Esophagus squamous epithelium (tissue), 5 donors: ENCODE measurements around the gene GALNT8. TPM values are rescaled to one million over a fixed set of nuclear protein-coding genes. Genes with fewer than 3 reads are reported as not detected.
A peak's percentile ranks its signal among the peaks of the same experiment; 100 is the strongest.

Source experiments
- DNase-seq: peaks from one replicate; lab custom pipeline; 2025; lab: John Stamatoyannopoulos, UW
- H3K27ac ChIP-seq, 4 donors: fragments of 200-600 bp; sonication (generic); one replicate each; pipeline ENCODE4 v1.5.1; 2016 to 2019; ENCODE audit warnings: mild to moderate bottlenecking in 1 of 4
- H3K27me3 ChIP-seq, 4 donors: fragments of 200-600 bp; sonication (generic); 1 replicate in 3 of 4; 2 replicates in 1 of 4; pipeline versions ENCODE4 v1.5.1 to v1.6.0; 2017 to 2021; ENCODE audit warnings: antibody characterized with exemption in 1 of 4
- H3K36me3 ChIP-seq, 3 donors: fragments of 200-600 bp; sonication (generic); one replicate each; pipeline ENCODE4 v1.5.1; 2016 to 2019
- H3K4me1 ChIP-seq, 3 donors: fragments of 200-600 bp; sonication (generic); one replicate each; pipeline ENCODE4 v1.5.1; 2017 to 2019
- H3K4me3 ChIP-seq, 4 donors: fragments of 200-600 bp; sonication (generic); 1 replicate in 3 of 4; 2 replicates in 1 of 4; pipeline ENCODE4 v1.5.1; 2016 to 2019; ENCODE audit warnings: mild to moderate bottlenecking in 2 of 4, moderate library complexity in 1 of 4
- H3K9me3 ChIP-seq, 3 donors: fragments of 200-600 bp; sonication (generic); one replicate each; pipeline ENCODE4 v1.5.1; 2016 to 2019
- POLR2A ChIP-seq, 4 donors: fragments of 450-650 bp; IDR thresholded peaks; one replicate each; pipeline ENCODE4 v1.6.1; 2017; ENCODE audit warnings: antibody characterized with exemption in 4 of 4, mild to moderate bottlenecking in 4 of 4, moderate library complexity in 3 of 4
- WGBS, 2 donors: methylation state at CpG; one replicate each; pipeline ENCODE4 v1.1.5; 2018; 5-methylcytosine and 5-hydroxymethylcytosine counted together
- intact Hi-C: fragments of 100-400 bp; cut with DNase I; formaldehyde crosslinking; loops from one replicate; pipeline ENCODE4 v1.15.0; 2022
- total RNA-seq, 4 donors: library from RNA; depleted of rRNA; stranded (reverse); fragments of >200 nt; gene quantifications; one replicate each; pipeline ENCODE4 v1.1.0, GENCODE V29; 2016
- TF ChIP-seq, protein P1 (sequence below), 6 experiments: fragments of 450-650 bp in 4 of 6; fragments of 200-600 bp in 2 of 6; sonication (generic) in 2 of 6; IDR thresholded peaks; one replicate each; pipeline ENCODE4 v1.5.1; 2016 to 2019; ENCODE audit warnings: antibody characterized with exemption in 6 of 6, mild to moderate bottlenecking in 4 of 6, moderate library complexity in 4 of 6
- donor health status: DM: yes; HTN: yes; CAD: no.

GALNT8 gene
- total RNA-seq, 4 donors from 2014 or later = 0.38 to 0.59 TPM; not detected in 2

DNA sequence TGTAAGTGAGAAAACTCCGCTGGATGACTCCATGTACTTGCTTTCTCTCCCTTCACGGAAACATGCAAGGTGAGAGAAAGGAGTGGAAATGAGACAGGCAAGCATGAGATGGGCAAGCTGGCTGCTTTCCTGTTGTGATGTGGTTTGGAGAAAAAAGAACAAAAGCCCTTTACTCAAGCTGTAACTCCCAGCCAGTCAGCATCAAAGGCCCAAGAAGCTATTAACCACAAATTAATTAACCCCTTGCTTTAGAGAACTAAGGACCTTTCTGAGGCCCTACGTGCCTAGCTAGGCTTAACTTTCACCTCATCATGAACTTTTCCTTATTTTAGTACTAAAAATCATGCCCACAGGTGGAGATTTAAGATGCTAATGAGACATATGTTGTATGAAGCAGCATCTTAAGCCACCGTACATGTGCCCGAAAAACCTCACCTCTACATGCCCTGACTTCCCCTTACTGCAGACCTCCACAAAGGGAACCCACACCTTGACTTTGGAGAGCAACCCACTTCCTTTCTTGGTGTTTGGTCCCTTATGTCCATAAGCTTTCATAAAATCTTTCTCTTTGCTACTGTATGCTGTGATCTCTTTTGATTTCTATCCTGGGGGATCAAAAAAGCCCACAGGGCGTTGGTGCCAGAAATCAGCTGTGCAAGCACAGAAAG is 87.0 kb downstream of the GALNT8 start:
- Histone ChIP-seq H3K36me3 (no peaks in the 10 kb centered on the region), H3K4me3 (no peak overlapping the region), H3K4me1 (peaks cover 0 to 18% (median 8%) of the 10 kb centered on the region in 3 donors), H3K27me3 (peaks cover 3 to 84% (median 14%) of the 10 kb centered on the region in 4 donors), H3K9me3 (no peaks in the 10 kb centered on the region), H3K27ac (no peak overlapping the region)
- intact Hi-C loops = no loop called here
- no peak for DNase-seq
- WGBS, 2 donors = 41 to 53% methylated on average over 6 of the region's 6 CpGs
- TF ChIP-seq POLR2A (IDR thresholded peaks at IDR 0.05) = no peak
- TF ChIP-seq, protein P1, sequence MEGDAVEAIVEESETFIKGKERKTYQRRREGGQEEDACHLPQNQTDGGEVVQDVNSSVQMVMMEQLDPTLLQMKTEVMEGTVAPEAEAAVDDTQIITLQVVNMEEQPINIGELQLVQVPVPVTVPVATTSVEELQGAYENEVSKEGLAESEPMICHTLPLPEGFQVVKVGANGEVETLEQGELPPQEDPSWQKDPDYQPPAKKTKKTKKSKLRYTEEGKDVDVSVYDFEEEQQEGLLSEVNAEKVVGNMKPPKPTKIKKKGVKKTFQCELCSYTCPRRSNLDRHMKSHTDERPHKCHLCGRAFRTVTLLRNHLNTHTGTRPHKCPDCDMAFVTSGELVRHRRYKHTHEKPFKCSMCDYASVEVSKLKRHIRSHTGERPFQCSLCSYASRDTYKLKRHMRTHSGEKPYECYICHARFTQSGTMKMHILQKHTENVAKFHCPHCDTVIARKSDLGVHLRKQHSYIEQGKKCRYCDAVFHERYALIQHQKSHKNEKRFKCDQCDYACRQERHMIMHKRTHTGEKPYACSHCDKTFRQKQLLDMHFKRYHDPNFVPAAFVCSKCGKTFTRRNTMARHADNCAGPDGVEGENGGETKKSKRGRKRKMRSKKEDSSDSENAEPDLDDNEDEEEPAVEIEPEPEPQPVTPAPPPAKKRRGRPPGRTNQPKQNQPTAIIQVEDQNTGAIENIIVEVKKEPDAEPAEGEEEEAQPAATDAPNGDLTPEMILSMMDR (IDR thresholded peaks at IDR 0.05) = no peak

DNA sequence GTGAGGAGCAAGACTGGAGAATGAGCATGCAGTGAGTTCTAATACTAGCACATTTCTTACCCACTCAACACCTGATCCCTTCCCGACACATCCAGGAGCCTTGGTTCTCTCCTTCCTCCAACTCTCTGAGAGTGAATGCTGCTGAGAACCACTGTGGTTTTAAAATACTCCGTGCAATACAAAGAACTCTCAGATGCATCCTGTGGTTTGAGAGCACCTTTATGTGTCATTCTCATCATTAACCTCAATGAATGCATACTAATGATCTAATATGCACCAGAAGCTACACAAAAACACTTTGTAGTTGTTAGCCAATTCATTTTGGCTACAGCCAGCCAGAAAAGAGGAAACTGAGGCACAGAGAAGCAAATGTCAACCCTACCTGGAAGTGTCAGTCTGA is 87.6 kb downstream of the GALNT8 start:
- Histone ChIP-seq H3K27me3 (peaks cover 3 to 89% (median 14%) of the 10 kb centered on the region in 4 donors), H3K4me3 (no peak overlapping the region), H3K9me3 (no peaks in the 10 kb centered on the region), H3K27ac (no peak overlapping the region), H3K4me1 (peaks cover 0 to 18% (median 8%) of the 10 kb centered on the region in 3 donors), H3K36me3 (no peaks in the 10 kb centered on the region)
- DNase-seq = no peak
- WGBS, 2 donors = 62 to 72% methylated on average over 2 of the region's 2 CpGs
- intact Hi-C loops = no loop called here
- TF ChIP-seq, protein P1 (IDR thresholded peaks at IDR 0.05) = no peak
- TF ChIP-seq POLR2A (IDR thresholded peaks at IDR 0.05) = no peak

GRCh38 chr12:4809013-4809448 is 88.8 kb downstream of the GALNT8 start:
- H3K36me3 ChIP-seq = no peaks in the 10 kb centered on the region
- H3K9me3 ChIP-seq = no peaks in the 10 kb centered on the region
- 7 to 13% methylated on average over 11 to 22 of the region's 35 CpGs for WGBS, 2 donors
- peak overlapping the region; percentile 8 to 50 (median 25) for H3K4me3 ChIP-seq
- no peak for DNase-seq
- TF ChIP-seq, protein P1 (IDR thresholded peaks at IDR 0.05) = no peak
- no peak for TF ChIP-seq POLR2A (IDR thresholded peaks at IDR 0.05)
- H3K27ac ChIP-seq = no peak overlapping the region
- intact Hi-C loops = no loop called here
- peaks cover 3 to 99% (median 14%) of the 10 kb centered on the region in 4 donors for H3K27me3 ChIP-seq
- peaks cover 0 to 18% (median 8%) of the 10 kb centered on the region in 3 donors for H3K4me1 ChIP-seq

DNA sequence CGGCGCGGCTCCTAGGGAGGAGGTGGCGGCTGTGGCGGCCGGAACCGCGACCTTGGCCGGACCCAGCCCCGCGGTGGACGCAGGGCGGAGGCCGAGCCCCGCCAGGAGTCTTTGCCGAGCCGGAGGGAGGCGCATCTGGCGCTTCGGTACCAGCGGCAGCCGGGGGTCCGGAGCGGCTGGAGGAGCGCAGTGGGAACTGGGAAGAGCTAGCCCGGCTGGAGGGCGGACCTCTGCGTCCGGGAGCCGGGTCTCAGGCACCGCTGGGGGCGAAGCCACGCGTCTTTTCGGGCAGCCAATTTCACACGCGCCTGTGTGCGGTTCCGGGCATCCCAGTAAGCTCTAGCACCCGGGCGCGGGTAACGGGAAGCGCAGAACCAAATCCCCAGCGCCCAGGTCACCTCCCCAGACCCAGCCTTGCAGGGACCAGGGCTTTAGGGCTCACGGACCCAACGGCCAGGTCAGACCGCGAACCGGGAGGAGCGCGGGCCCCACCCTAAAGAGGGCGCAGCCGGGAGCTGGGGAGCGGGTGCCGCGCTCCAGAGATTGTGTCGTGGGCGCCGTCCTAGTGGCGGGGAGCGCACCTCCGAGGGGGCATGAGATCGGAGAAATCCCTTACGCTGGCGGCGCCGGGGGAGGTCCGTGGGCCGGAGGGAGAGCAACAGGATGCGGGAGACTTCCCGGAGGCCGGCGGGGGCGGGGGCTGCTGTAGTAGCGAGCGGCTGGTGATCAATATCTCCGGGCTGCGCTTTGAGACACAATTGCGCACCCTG is 89.4 kb downstream of the GALNT8 start:
- intact Hi-C loops = no loop called here
- 0% methylated on average over 1 of the region's 80 CpGs; no CpG with 5 or more reads in 1 of the 2 donors for WGBS, 2 donors
- Histone ChIP-seq H3K4me1 (peaks cover 0 to 18% (median 8%) of the 10 kb centered on the region in 3 donors), H3K27me3 (peaks cover 3 to 100% (median 14%) of the 10 kb centered on the region in 4 donors), H3K27ac (no peak overlapping the region), H3K4me3 (peak overlapping the region; percentile 8 to 50 (median 25)), H3K9me3 (no peaks in the 10 kb centered on the region), H3K36me3 (no peaks in the 10 kb centered on the region)
- DNase-seq = no peak
- TF ChIP-seq POLR2A (IDR thresholded peaks at IDR 0.05) = no peak
- TF ChIP-seq, protein P1 (IDR thresholded peaks at IDR 0.05) = no peak
